ENCODE data around the gene HSPE1.
A peak's percentile ranks its signal among the peaks of the same experiment; 100 is the strongest.
"Not testable (repeated sequence)": the region's sequence is repeated elsewhere in the genome, so short reads cannot be mapped to it uniquely, and the experiment has no call there.

The HSPE1 gene

GRCh38 chr2:197499594-197500502 lies at the start of gene HSPE1, which contains the start of gene HSPD1:
Gene HSPE1, plus strand, starts transcription at chr2:197500379. Its CDS starts 58 bp downstream, at chr2:197500437.
Gene HSPD1, minus strand, starts transcription at chr2:197499840. Its CDS starts 992 bp downstream, at chr2:197498848.
- DNase-seq (ENCODE audit: low spot score), result peak; percentile 98

GRCh38 chr2:197450465-197450864 lies 49.7 kb upstream of the HSPE1 start:
- DNase-seq (ENCODE audit: low spot score), result no peak

GRCh38 chr2:197450935-197451358 lies 49.2 kb upstream of the HSPE1 start:
- DNase-seq (ENCODE audit: low spot score), result not testable (repeated sequence)

GRCh38 chr2:197452754-197453122 lies 47.4 kb upstream of the HSPE1 start:
- DNase-seq (ENCODE audit: low spot score), result no peak

GRCh38 chr2:197453123-197453913 lies 46.9 kb upstream of the HSPE1 start, which contains the start of gene COQ10B:
Gene COQ10B, plus strand, starts transcription at chr2:197453552. Its CDS starts 9 bp downstream, at chr2:197453561.
- peak; percentile 98 for DNase-seq (ENCODE audit: low spot score)

- peak; percentile 83 for DNase-seq (ENCODE audit: low spot score)
Measured at GRCh38 chr2:197453914-197454398, 46.2 kb upstream of the HSPE1 start.

- DNase-seq (ENCODE audit: low spot score), result no peak
Measured at GRCh38 chr2:197454923-197455322, 45.3 kb upstream of the HSPE1 start.

GRCh38 chr2:197455428-197455827 lies 44.8 kb upstream of the HSPE1 start:
- DNase-seq (ENCODE audit: low spot score), result no peak

- DNase-seq (ENCODE audit: low spot score), result no peak
Measured at GRCh38 chr2:197460649-197461048, 39.5 kb upstream of the HSPE1 start.

GRCh38 chr2:197461057-197461456 lies 39.1 kb upstream of the HSPE1 start:
- no peak for DNase-seq (ENCODE audit: low spot score)

- DNase-seq (ENCODE audit: low spot score), result peak; percentile 23
Measured at GRCh38 chr2:197464175-197464574, 36.0 kb upstream of the HSPE1 start.

- DNase-seq (ENCODE audit: low spot score), result no peak
Measured at GRCh38 chr2:197472166-197472565, 28.0 kb upstream of the HSPE1 start.

- DNase-seq (ENCODE audit: low spot score), result no peak
Measured at GRCh38 chr2:197477797-197478196, 22.4 kb upstream of the HSPE1 start.

GRCh38 chr2:197480165-197481036 lies 19.8 kb upstream of the HSPE1 start:
- no peak for DNase-seq (ENCODE audit: low spot score)

GRCh38 chr2:197484248-197484647 lies 15.9 kb upstream of the HSPE1 start:
- DNase-seq (ENCODE audit: low spot score), result not testable (repeated sequence)

GRCh38 chr2:197486175-197486574 lies 14.0 kb upstream of the HSPE1 start:
- no peak for DNase-seq (ENCODE audit: low spot score)

- no peak for DNase-seq (ENCODE audit: low spot score)
Measured at GRCh38 chr2:197487385-197487784, 12.8 kb upstream of the HSPE1 start.

- no peak for DNase-seq (ENCODE audit: low spot score)
Measured at GRCh38 chr2:197495433-197496134, 4.6 kb upstream of the HSPE1 start.

- no peak for DNase-seq (ENCODE audit: low spot score)
Measured at GRCh38 chr2:197496695-197497094, 3.5 kb upstream of the HSPE1 start.

GRCh38 chr2:197497326-197497725 lies 2.9 kb upstream of the HSPE1 start:
- no peak for DNase-seq (ENCODE audit: low spot score)

Data from GM03348 (cell line).